Heart right ventricle (tissue), 16 donors: Measurements from ENCODE around the gene SF3B3. TPM values are rescaled to one million over a fixed set of nuclear protein-coding genes. Genes with fewer than 3 reads are reported as not detected.
"Not testable (repeated sequence)": the region's sequence is repeated elsewhere in the genome, so short reads cannot be mapped to it uniquely, and the experiment has no call there.

Source experiments
- ATAC-seq, 8 donors: fragments of 200-7000 bp; cut with Tn5 transposase; one replicate each; pipeline ENCODE4 v1.9.1; 2020; ENCODE audit warnings: mild to moderate bottlenecking in 8 of 8, moderate library complexity in 8 of 8, moderate number of reproducible peaks in 1 of 8
- DNase-seq, 2 donors: peaks; one replicate each; pipeline ENCODE4 v3.0.0-alpha.2; 2020
- H3K27ac ChIP-seq, 10 donors: fragments of 200-600 bp; sonication (generic) in 2 of 10; one replicate each; pipeline versions ENCODE4 v1.5.0 to v1.8.0; 2020 to 2022; ENCODE audit warnings: mild to moderate bottlenecking in 3 of 10
- H3K27me3 ChIP-seq, 7 donors: fragments of 200-600 bp; one replicate each; pipeline ENCODE4 v1.8.0; 2021 to 2022; ENCODE audit warnings: mild to moderate bottlenecking in 2 of 7
- H3K36me3 ChIP-seq, 9 donors: fragments of 200-600 bp; sonication (generic) in 1 of 9; one replicate each; pipeline versions ENCODE4 v1.5.0 to v1.8.0; 2020 to 2022; ENCODE audit warnings: mild to moderate bottlenecking in 2 of 9
- H3K4me1 ChIP-seq, 9 donors: fragments of 200-600 bp; sonication (generic) in 1 of 9; one replicate each; pipeline versions ENCODE4 v1.5.0 to v1.8.0; 2020 to 2022; ENCODE audit warnings: mild to moderate bottlenecking in 4 of 9
- H3K4me3 ChIP-seq, 10 donors: fragments of 200-600 bp; sonication (generic) in 2 of 10; one replicate each; pipeline versions ENCODE4 v1.5.0 to v1.8.0; 2020 to 2022; ENCODE audit warnings: mild to moderate bottlenecking in 7 of 10, moderate library complexity in 2 of 10
- H3K9me3 ChIP-seq, 11 donors: fragments of 200-600 bp in 10 of 11; sonication (generic) in 2 of 11; one replicate each; pipeline versions ENCODE4 v1.5.0 to v1.8.0; 2013 to 2022; ENCODE audit warnings: mild to moderate bottlenecking in 2 of 11, control low read depth in 1 of 11, moderate library complexity in 1 of 11
- CTCF ChIP-seq, 9 donors: fragments of 200-600 bp; sonication (generic) in 2 of 9; IDR thresholded peaks; one replicate each; pipeline versions ENCODE4 v1.5.0 to v1.8.0; 2021 to 2022; ENCODE audit warnings: antibody characterized with exemption in 9 of 9, mild to moderate bottlenecking in 5 of 9, moderate library complexity in 1 of 9
- WGBS, 2 donors: extraction: QIAGEN DNeasy Blood & Tissue Kit; methylation state at CpG; one replicate each; pipeline ENCODE4 v1.1.7; 2013; ENCODE audit warnings: inconsistent platforms in 1 of 2; 5-methylcytosine and 5-hydroxymethylcytosine counted together
- intact Hi-C, 10 donors: fragments of 100-400 bp; cut with DNase I; formaldehyde crosslinking; loops; one replicate each; pipeline versions ENCODE4 v1.11.1 to v1.14.2; 2022
- polyA plus RNA-seq, 2 donors: library from polyadenylated mRNA; stranded (reverse); fragments of 200-250 nt; gene quantifications; one replicate each; pipeline ENCODE4 v1.2.3, GENCODE V29; 2013
- total RNA-seq, 10 donors: library from RNA; stranded (reverse); fragmentation: NEBNext Ultra II Directional in 3 of 10; extraction: Animal tissue kit (Norgen Biotek cat#: 25700) in 3 of 10; gene quantifications; one replicate each; pipeline versions ENCODE4 v1.2.1 to v1.2.4, GENCODE V29; 2021 to 2023
- donor health status: Arrhythmogenic right ventricular cardiomyopathy.
- donor health status: ischemic (EF 13 %, LVEDD 7.1; RV severe dilation, severe dysfunction).
- donor health status: healthy with polysubstance abuse.
- donor health status: DM: no; HTN: yes; CAD: no.
- donor health status: DM: no; HTN: no; CAD: no.
- donor health status: ischemic (EF 25% LVEDD 6.9; RV normal size, moderate dysfunction).
- donor health status: ischemic (EF 25% LVEDD 5.7; RV mildly dilated, moderate dysfunction).
- donor health status: healthy.
- donor health status: DM: yes; HTN: yes; CAD: no.
- donor health status: Ischemic cardiomyopathy.
- donor health status: ischemic (EF 35%, LVEDD 5.7; RV mildly dilated, moderate dysfunction).
- donor health status: nonischemic (EF 11% LVEDD 7.7; RV severe dilation, severe dysfunction).
- donor health status: DM: yes; HTN: yes; CAD: no.
- donor health status: PGD.
- donor health status: ischemic (EF 29% LVEDD 5.4; RV normal size, mild dysfunction).
- donor health status: nonischemic (EF 23%, LVEDD 6.1; RV moderate dilation, normal function).

SF3B3 gene
- total and polyA plus RNA-seq, 12 donors = 45.4 to 188 (median 159) TPM

- no peaks in the 10 kb centered on the region for H3K9me3 ChIP-seq
- TF ChIP-seq CTCF (IDR thresholded peaks at IDR 0.05) = no peak
- peaks cover 0 to 14% (median 6%) of the 10 kb centered on the region in 9 donors for H3K4me1 ChIP-seq
- ATAC-seq (no peak), DNase-seq (no peak)
- no peaks in the 10 kb centered on the region for H3K36me3 ChIP-seq
- no peak overlapping the region for H3K27ac ChIP-seq
- no peaks in the 10 kb centered on the region for H3K27me3 ChIP-seq
- 93 to 95% methylated on average over 8 of the region's 8 CpGs for WGBS, 2 donors
- H3K4me3 ChIP-seq = no peak overlapping the region
- intact Hi-C loops = no loop called here
Measured at GRCh38 chr16:70612931-70613330, 89.3 kb downstream of the SF3B3 start.

- Histone ChIP-seq H3K4me1 (peaks cover 0 to 14% (median 6%) of the 10 kb centered on the region in 9 donors), H3K9me3 (no peaks in the 10 kb centered on the region), H3K4me3 (no peak overlapping the region), H3K36me3 (no peaks in the 10 kb centered on the region), H3K27me3 (no peaks in the 10 kb centered on the region), H3K27ac (no peak overlapping the region)
- intact Hi-C loops = no loop called here
- 76 to 83% methylated on average over 5 of the region's 5 CpGs for WGBS, 2 donors
- no peak for TF ChIP-seq CTCF (IDR thresholded peaks at IDR 0.05)
- no peak for ATAC-seq
- no peak for DNase-seq
Measured at GRCh38 chr16:70614208-70614951, 90.8 kb downstream of the SF3B3 start.

- Histone ChIP-seq H3K27me3 (no peaks in the 10 kb centered on the region), H3K4me1 (no peaks in the 10 kb centered on the region), H3K4me3 (no peak overlapping the region), H3K27ac (no peak overlapping the region), H3K36me3 (no peaks in the 10 kb centered on the region), H3K9me3 (no peaks in the 10 kb centered on the region)
- DNase-seq (no peak), ATAC-seq (no peak)
- no peak for TF ChIP-seq CTCF (IDR thresholded peaks at IDR 0.05)
- intact Hi-C loops = no loop called here
- WGBS, 2 donors = 92 to 93% methylated on average over 5 of the region's 5 CpGs
Measured at GRCh38 chr16:70615945-70616344, 92.3 kb downstream of the SF3B3 start.

GRCh38 chr16:70621864-70622263 lies 98.2 kb downstream of the SF3B3 start:
- H3K36me3 ChIP-seq, H3K9me3 ChIP-seq, DNase-seq, intact Hi-C loops, H3K4me3 ChIP-seq, H3K27ac ChIP-seq, H3K27me3 ChIP-seq, H3K4me1 ChIP-seq, ATAC-seq: not testable (repeated sequence)
- WGBS, 2 donors = 75 to 77% methylated on average over 3 of the region's 3 CpGs

Other genes starting within 250 kb of the SF3B3 start
- gene AARS1, start 234.3 kb upstream of the SF3B3 start, total RNA-seq = 10 to 100 TPM; 54.3 to 73.1 (median 59.4) TPM
- 10 to 100 TPM; 20.6 to 69.1 TPM for gene AARS1, start 234.3 kb upstream of the SF3B3 start, polyA plus RNA-seq
- gene DDX19B, start 224.6 kb upstream of the SF3B3 start, total RNA-seq = 10 to 100 TPM; 14.8 to 25.3 (median 20.7) TPM
- 10 to 100 TPM; 11.6 to 19.0 TPM for gene DDX19B, start 224.6 kb upstream of the SF3B3 start, polyA plus RNA-seq
- 10 to 100 TPM; 22.9 to 31.3 (median 26.0) TPM for gene DDX19A, start 176.9 kb upstream of the SF3B3 start, total RNA-seq
- 10 to 100 TPM; 12.8 to 21.5 TPM for gene DDX19A, start 176.9 kb upstream of the SF3B3 start, polyA plus RNA-seq
- gene ST3GAL2, start 84.7 kb upstream of the SF3B3 start, total RNA-seq = 10 to 100 TPM; 15.1 to 37.1 (median 20.9) TPM
- gene ST3GAL2, start 84.7 kb upstream of the SF3B3 start, polyA plus RNA-seq = 10 to 100 TPM in 1 of 2 donors, 1 to 10 TPM in 1; 8.0 to 10.8 TPM
- gene FCSK, start 69.2 kb upstream of the SF3B3 start, total RNA-seq = 10 to 100 TPM in 2 of 10 donors, 1 to 10 TPM in 8; 6.5 to 12.6 (median 9.0) TPM
- gene FCSK, start 69.2 kb upstream of the SF3B3 start, polyA plus RNA-seq = 10 to 100 TPM in 1 of 2 donors, 1 to 10 TPM in 1; 6.3 to 15.4 TPM
- gene COG4, start 262 bp upstream of the SF3B3 start, total RNA-seq = 10 to 100 TPM; 33.3 to 56.8 (median 40.7) TPM
- gene COG4, start 262 bp upstream of the SF3B3 start, polyA plus RNA-seq = 10 to 100 TPM; 29.3 to 32.7 TPM
- gene IL34, start 122.7 kb downstream of the SF3B3 start, total RNA-seq = 1 to 10 TPM in 8 of 10 donors, under 1 TPM in 2; 0.37 to 4.4 (median 2.1) TPM
- gene IL34, start 122.7 kb downstream of the SF3B3 start, polyA plus RNA-seq = 1 to 10 TPM in 1 of 2 donors, under 1 TPM in 1; 0.72 to 2.7 TPM
- 100 to 1,000 TPM in 2 of 10 donors, 10 to 100 TPM in 8; 39.8 to 121 (median 62.1) TPM for gene MTSS2, start 162.2 kb downstream of the SF3B3 start, total RNA-seq
- 10 to 100 TPM; 39.0 to 39.7 TPM for gene MTSS2, start 162.2 kb downstream of the SF3B3 start, polyA plus RNA-seq